Bronchial epithelial cell (primary cell): ENCODE results near the gene PRR5L. TPM values are rescaled to one million over a fixed set of nuclear protein-coding genes. Genes with fewer than 3 reads are reported as not detected.

ENCODE experiments used
- DNase-seq: peaks from one replicate; pipeline ENCODE4 v3.0.0-alpha.2; 2010; ENCODE audit warnings: low read depth
- FAIRE-seq: peaks from 2 replicates; lab custom pipeline; 2011; peaks lifted over from hg19 to GRCh38; lab: Jason Lieb, UNC
- H3K27me3 ChIP-seq: 2 replicates; pipeline ENCODE4 v1.5.1; 2011; ENCODE audit warnings: low read length; ENCODE audit not compliant: control insufficient read depth, insufficient read depth
- H3K36me3 ChIP-seq: 2 replicates; pipeline ENCODE4 v1.5.1; 2011; ENCODE audit warnings: low read length; ENCODE audit not compliant: control insufficient read depth, insufficient read depth
- H3K4me3 ChIP-seq: 2 replicates; pipeline ENCODE4 v1.5.1; 2011; ENCODE audit warnings: mild to moderate bottlenecking, low read depth, low read length, control low read depth
- total RNA-seq: library from RNA; depleted of rRNA; stranded (reverse); fragments of >200 nt; gene quantifications from 2 replicates; pipeline ENCODE4 v1.2.1, GENCODE V29; 2014
- TF ChIP-seq, protein P1 (sequence below): IDR thresholded peaks from 2 replicates; pipeline ENCODE4 v1.5.1; 2011; ENCODE audit warnings: mild to moderate bottlenecking, moderate library complexity, low read length, control low read depth, inconsistent platforms; ENCODE audit not compliant: insufficient read depth, severe bottlenecking

PRR5L gene
- total RNA-seq, 1 donor from 2014 or later, result 10.0 TPM

DNA sequence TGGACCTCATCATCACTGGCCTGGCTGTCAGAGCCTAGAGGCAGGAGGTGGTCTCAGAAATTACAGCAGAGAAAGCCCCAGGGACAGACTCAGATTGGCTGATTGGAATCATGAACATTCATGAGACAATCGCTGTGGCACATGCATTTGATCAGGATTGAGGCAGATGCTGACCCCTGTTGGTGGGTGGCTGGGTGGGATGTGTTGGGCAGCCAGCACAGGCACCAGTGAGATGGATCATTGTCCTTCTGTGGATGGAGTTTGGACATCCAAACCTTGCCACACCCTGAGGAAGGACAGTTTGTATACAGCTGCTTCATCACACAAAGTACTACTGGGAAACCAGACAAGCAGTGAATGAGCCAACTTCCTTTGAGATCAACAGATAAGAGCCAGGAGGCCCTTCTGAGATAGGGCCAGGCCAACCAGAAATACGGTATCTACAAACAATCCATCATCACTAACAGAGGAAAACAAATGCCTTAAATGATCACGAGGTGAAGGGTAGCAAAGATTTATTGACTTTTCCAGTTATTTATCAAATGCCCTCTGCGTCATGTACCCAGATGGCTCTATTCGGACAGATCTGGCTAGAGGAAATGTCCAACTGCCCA, 24.2 kb upstream of the PRR5L start:
- TF ChIP-seq, protein P1, sequence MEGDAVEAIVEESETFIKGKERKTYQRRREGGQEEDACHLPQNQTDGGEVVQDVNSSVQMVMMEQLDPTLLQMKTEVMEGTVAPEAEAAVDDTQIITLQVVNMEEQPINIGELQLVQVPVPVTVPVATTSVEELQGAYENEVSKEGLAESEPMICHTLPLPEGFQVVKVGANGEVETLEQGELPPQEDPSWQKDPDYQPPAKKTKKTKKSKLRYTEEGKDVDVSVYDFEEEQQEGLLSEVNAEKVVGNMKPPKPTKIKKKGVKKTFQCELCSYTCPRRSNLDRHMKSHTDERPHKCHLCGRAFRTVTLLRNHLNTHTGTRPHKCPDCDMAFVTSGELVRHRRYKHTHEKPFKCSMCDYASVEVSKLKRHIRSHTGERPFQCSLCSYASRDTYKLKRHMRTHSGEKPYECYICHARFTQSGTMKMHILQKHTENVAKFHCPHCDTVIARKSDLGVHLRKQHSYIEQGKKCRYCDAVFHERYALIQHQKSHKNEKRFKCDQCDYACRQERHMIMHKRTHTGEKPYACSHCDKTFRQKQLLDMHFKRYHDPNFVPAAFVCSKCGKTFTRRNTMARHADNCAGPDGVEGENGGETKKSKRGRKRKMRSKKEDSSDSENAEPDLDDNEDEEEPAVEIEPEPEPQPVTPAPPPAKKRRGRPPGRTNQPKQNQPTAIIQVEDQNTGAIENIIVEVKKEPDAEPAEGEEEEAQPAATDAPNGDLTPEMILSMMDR, result no peak
- no peak overlapping the region for H3K4me3 ChIP-seq
- DNase-seq, result no peak
- H3K27me3 ChIP-seq, result no peaks in the 10 kb centered on the region
- H3K36me3 ChIP-seq, result peaks cover 3% of the 10 kb centered on the region
- no peak for FAIRE-seq

DNA sequence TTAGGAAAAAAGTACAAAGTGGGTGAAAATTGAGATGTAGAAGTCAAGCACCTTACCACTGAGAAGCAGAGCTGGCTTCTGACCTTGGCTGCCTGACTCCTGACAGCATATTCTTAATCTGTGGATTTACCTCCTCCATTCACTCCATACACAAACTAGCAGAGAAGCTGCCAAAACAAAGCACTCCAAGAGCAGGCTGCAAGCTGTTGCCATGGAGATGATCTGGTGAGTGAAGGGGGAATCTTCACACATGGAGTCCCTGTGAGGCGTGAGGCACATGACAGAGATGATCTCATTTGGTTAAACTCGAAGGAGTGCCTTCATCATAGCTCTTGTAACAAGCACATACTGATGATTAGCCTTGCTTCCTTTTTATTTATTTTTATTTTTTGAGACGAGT, 23.0 kb upstream of the PRR5L start:
- Histone ChIP-seq H3K4me3 (no peak overlapping the region), H3K27me3 (no peaks in the 10 kb centered on the region), H3K36me3 (peaks cover 3% of the 10 kb centered on the region)
- TF ChIP-seq, protein P1, result no peak
- FAIRE-seq (no peak), DNase-seq (no peak)

DNA sequence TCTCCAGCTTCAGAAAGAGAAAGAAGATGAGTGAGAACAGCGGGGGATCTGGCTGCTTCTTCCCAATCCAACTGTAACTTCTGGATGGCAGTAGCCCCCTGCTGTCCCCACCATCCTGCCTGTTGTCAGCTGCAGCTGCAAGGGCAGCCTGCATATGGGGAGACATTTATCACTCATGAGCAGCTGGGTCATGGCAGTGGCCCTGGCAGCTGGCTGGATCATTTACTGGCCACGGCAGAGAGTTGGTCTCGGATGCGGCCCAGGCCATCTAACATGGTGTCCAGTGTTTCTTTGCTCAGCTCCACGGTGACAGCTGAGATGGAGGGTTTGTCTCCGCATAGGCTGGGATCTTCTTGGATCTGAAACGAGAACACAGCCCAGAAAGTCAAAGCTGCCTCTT, 21.7 kb upstream of the PRR5L start:
- Histone ChIP-seq H3K27me3 (no peaks in the 10 kb centered on the region), H3K4me3 (no peak overlapping the region), H3K36me3 (peaks cover 7% of the 10 kb centered on the region)
- DNase-seq, result no peak
- FAIRE-seq, result no peak
- TF ChIP-seq, protein P1, result no peak

DNA sequence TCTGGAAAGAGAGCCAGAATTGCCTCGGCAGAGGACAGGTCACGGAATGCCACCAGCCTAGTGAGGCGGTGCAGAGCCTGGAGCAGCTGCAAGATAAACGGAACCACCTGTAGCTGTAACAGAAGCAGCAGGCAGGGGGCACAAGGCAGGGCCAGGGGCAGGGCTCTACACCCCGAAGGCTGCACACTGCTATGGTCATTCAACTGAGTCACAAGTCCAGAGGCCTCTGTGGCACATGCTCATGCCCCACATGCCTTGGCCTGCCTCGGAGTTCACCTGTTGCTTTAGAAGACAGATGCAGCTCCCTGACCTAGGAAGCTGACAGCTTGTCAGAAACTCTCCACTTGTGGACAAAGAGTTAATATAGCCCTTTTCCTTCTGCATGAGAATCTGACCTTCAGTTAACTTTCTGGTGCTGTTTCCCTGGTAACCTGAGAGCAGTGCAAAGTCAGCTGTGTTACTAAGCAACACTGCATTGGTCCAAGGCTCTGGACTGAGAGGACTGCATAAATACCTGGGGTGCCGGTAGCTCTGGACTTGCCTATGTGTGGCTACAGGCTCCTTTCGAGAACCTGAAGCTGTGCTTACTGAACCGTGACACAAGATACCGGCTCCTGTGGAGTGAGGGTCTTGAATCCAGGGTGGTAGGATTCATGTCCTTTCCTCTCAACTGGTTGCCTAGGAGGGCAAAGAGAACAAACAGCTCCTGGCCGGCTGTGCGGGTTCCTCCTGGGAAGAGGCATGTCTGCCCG, 17.4 kb upstream of the PRR5L start:
- Histone ChIP-seq H3K27me3 (no peaks in the 10 kb centered on the region), H3K36me3 (peaks cover 7% of the 10 kb centered on the region), H3K4me3 (no peak overlapping the region)
- TF ChIP-seq, protein P1, result no peak
- no peak for DNase-seq
- FAIRE-seq, result no peak

DNA sequence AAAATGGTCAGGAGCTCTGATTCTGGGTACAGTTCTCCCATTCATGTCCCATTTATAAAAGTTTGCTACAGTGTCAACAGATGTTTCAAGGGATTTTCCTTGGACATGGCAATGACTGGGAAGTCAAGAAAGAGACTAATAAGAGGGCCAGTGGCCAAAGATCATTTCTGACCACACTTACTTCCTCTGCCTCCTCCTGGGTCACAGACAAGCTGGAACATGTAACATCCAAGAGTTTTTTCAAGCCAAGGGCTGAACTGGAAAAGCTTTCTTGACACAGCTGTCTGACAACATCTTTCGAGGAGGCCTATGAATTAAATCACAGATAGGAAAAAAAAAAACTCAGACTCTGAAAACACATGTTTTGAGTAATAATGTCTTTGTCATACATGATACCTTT, 15.6 kb upstream of the PRR5L start:
- TF ChIP-seq, protein P1, result no peak
- peak; percentile 74 for DNase-seq
- H3K4me3 ChIP-seq, result no peak overlapping the region
- no peak for FAIRE-seq
- H3K36me3 ChIP-seq, result peaks cover 5% of the 10 kb centered on the region
- H3K27me3 ChIP-seq, result no peaks in the 10 kb centered on the region
